H1 (cell line): ENCODE measurements around the gene PRG2.

Source experiments
- JUND ChIP-seq: IDR thresholded peaks from 2 replicates; pipeline ENCODE4 v1.6.1; 2011; ENCODE audit warnings: mild to moderate bottlenecking, improper control_type of control experiment, low read length
- PHF8 ChIP-seq: fragments of 200-600 bp; sonication (generic); conservative IDR thresholded peaks from 2 replicates; pipeline ENCODE4 v1.7.1; 2012; ENCODE audit warnings: low read depth, mild to moderate bottlenecking, inconsistent platforms, low read length, moderate library complexity
- POLR2A ChIP-seq, 2 experiments: IDR thresholded peaks; 1 replicate in 1 of 2; 2 replicates in 1 of 2; pipeline ENCODE4 v1.6.1; 2011; ENCODE audit warnings: low read depth in 2 of 2, low read length in 2 of 2, mild to moderate bottlenecking in 2 of 2; ENCODE audit errors: control extremely low read depth in 1 of 2
- POLR2AphosphoS5 ChIP-seq: IDR thresholded peaks from 2 replicates; pipeline ENCODE4 v1.6.1; 2011; ENCODE audit warnings: low read depth, low read length
- RBBP5 ChIP-seq: IDR thresholded peaks from 2 replicates; pipeline ENCODE4 v1.7.1; 2012; ENCODE audit warnings: low read depth, mild to moderate bottlenecking, inconsistent platforms, low read length, moderate library complexity, borderline replicate concordance
- SAP30 ChIP-seq: fragments of 300-600 bp; sonication (generic); IDR thresholded peaks from 2 replicates; pipeline ENCODE4 v1.7.1; 2012; ENCODE audit warnings: low read length, moderate library complexity, mild to moderate bottlenecking, inconsistent platforms; ENCODE audit not compliant: insufficient read depth, insufficient replicate concordance
- SIX5 ChIP-seq: IDR thresholded peaks from 2 replicates; pipeline ENCODE4 v1.6.1; 2011; ENCODE audit warnings: mild to moderate bottlenecking, low read depth, low read length
- TBP ChIP-seq: IDR thresholded peaks from 2 replicates; pipeline ENCODE4 v1.6.1; 2011; ENCODE audit warnings: low read depth, low read length, improper control_type of control experiment
- TEAD4 ChIP-seq: IDR thresholded peaks from 2 replicates; pipeline ENCODE4 v1.6.1; 2012; ENCODE audit warnings: low read depth, low read length, inconsistent platforms, mixed read lengths
- YY1 ChIP-seq: IDR thresholded peaks from 2 replicates; pipeline ENCODE4 v1.6.1; 2011; ENCODE audit warnings: low read depth, mild to moderate bottlenecking, low read length
- TF ChIP-seq, protein P1 (sequence below), 3 experiments: IDR thresholded peaks; 1 replicate in 2 of 3; 2 replicates in 1 of 3; pipeline versions ENCODE4 v1.5.1 to v1.6.1; 2011; ENCODE audit warnings: low read length in 3 of 3, mild to moderate bottlenecking in 3 of 3, inconsistent platforms in 2 of 3, low read depth in 1 of 3, moderate library complexity in 1 of 3; ENCODE audit not compliant: insufficient read depth in 1 of 3; ENCODE audit errors: control extremely low read depth in 1 of 3

DNA sequence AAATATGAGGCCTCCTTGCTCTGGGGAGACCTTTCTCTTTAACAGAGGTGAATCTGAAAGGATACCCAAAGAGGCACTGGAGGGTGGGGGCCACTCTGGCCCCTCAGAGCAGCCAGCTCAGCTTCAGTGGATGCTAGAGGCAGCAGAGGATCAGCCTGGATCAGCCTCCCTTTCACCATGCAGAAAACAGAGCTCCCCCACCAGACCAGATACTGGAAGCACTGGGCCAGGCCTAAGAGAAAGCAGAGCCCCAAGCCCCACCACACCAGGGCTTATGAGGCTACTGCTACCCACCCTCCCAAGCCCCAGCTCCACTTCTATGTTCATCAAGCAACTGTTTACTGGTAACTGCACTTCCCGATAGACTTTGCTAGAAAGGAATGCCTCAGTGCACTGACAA lies 40.5 kb upstream of the PRG2 start:
- TF ChIP-seq, protein P1, sequence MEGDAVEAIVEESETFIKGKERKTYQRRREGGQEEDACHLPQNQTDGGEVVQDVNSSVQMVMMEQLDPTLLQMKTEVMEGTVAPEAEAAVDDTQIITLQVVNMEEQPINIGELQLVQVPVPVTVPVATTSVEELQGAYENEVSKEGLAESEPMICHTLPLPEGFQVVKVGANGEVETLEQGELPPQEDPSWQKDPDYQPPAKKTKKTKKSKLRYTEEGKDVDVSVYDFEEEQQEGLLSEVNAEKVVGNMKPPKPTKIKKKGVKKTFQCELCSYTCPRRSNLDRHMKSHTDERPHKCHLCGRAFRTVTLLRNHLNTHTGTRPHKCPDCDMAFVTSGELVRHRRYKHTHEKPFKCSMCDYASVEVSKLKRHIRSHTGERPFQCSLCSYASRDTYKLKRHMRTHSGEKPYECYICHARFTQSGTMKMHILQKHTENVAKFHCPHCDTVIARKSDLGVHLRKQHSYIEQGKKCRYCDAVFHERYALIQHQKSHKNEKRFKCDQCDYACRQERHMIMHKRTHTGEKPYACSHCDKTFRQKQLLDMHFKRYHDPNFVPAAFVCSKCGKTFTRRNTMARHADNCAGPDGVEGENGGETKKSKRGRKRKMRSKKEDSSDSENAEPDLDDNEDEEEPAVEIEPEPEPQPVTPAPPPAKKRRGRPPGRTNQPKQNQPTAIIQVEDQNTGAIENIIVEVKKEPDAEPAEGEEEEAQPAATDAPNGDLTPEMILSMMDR (IDR thresholded peaks at IDR 0.05; ENCODE audit: control extremely low read depth in 1 of 3, insufficient read depth in 1 of 3, low read depth in 1 of 3, low read length in 3 of 3), result peak; percentile 11 to 23 (median 21); a peak in 3 of 4 replicates
- TF ChIP-seq YY1 (no peak), RBBP5 (no peak), SAP30 (no peak), TBP (no peak), PHF8 (no peak), POLR2AphosphoS5 (no peak), TEAD4 (no peak), JUND (no peak), SIX5 (no peak), POLR2A (IDR thresholded peaks at IDR 0.05; ENCODE audit: control extremely low read depth in 1 of 2, low read depth in 2 of 2, low read length in 2 of 2) (no peak)
